SK-N-SH treated with all-trans-retinoic acid at 6 μM for 48 hours (cell line): ENCODE data around the gene ACOT9.
"Not testable (repeated sequence)": the region's sequence is repeated elsewhere in the genome, so short reads cannot be mapped to it uniquely, and the experiment has no call there.

ENCODE experiments used
- ATAC-seq: fragments of 200-7000 bp; cut with Tn5 transposase; 3 replicates; pipeline ENCODE4 v1.9.1; 2020; ENCODE audit warnings: mild to moderate bottlenecking, moderate library complexity
- BACH2 ChIP-seq: fragments of 250-450 bp; sonication (Bioruptor Pico); IDR thresholded peaks from 2 replicates; pipeline ENCODE4 v1.9.0; 2021; ENCODE audit warnings: mild to moderate bottlenecking, borderline replicate concordance
- CSDC2 ChIP-seq: fragments of 250-450 bp; sonication (Bioruptor Pico); IDR thresholded peaks from 2 replicates; pipeline ENCODE4 v1.5.0; 2020; ENCODE audit warnings: mild to moderate bottlenecking, moderate library complexity
- CSRNP3 ChIP-seq: fragments of 250-450 bp; sonication (Bioruptor Pico); IDR thresholded peaks from 2 replicates; pipeline ENCODE4 v1.5.1; 2021; ENCODE audit warnings: mild to moderate bottlenecking, moderate library complexity
- ESRRG ChIP-seq: fragments of 250-450 bp; sonication (Bioruptor Pico); IDR thresholded peaks from 2 replicates; pipeline ENCODE4 v1.6.1; 2021; ENCODE audit warnings: mild to moderate bottlenecking
- GLIS3 ChIP-seq: fragments of 250-450 bp; sonication (Bioruptor Pico); IDR thresholded peaks from 2 replicates; pipeline ENCODE4 v1.5.0; 2020; ENCODE audit warnings: mild to moderate bottlenecking, moderate library complexity
- ISL1 ChIP-seq: fragments of 250-450 bp; sonication (Bioruptor Pico); IDR thresholded peaks from 2 replicates; pipeline ENCODE4 v2.1.2; 2022; ENCODE audit warnings: mild to moderate bottlenecking, moderate library complexity
- OSR1 ChIP-seq: fragments of 250-450 bp; sonication (Bioruptor Pico); IDR thresholded peaks from 2 replicates; pipeline ENCODE4 v1.8.0; 2022; ENCODE audit warnings: moderate library complexity, mild to moderate bottlenecking, inconsistent platforms
- PATZ1 ChIP-seq: fragments of 250-450 bp; sonication (Bioruptor Pico); IDR thresholded peaks from 2 replicates; pipeline ENCODE4 v1.8.0; 2020; ENCODE audit warnings: mild to moderate bottlenecking, moderate library complexity, borderline replicate concordance
- POU6F1 ChIP-seq: fragments of 250-450 bp; sonication (Bioruptor Pico); IDR thresholded peaks from 2 replicates; pipeline ENCODE4 v1.8.0; 2021; ENCODE audit warnings: low read depth, mild to moderate bottlenecking, moderate library complexity, borderline replicate concordance
- PPARA ChIP-seq: fragments of 250-450 bp; sonication (Bioruptor Pico); IDR thresholded peaks from 2 replicates; pipeline ENCODE4 v1.5.0; 2020; ENCODE audit warnings: mild to moderate bottlenecking, borderline replicate concordance
- RARB ChIP-seq: fragments of 250-450 bp; sonication (Bioruptor Pico); IDR thresholded peaks from 2 replicates; pipeline ENCODE4 v1.8.0; 2021; ENCODE audit warnings: mild to moderate bottlenecking, moderate library complexity
- SNAI2 ChIP-seq: fragments of 250-450 bp; sonication (Bioruptor Pico); IDR thresholded peaks from 2 replicates; pipeline ENCODE4 v1.5.0; 2020; ENCODE audit warnings: mild to moderate bottlenecking, moderate library complexity
- TCF4 ChIP-seq: fragments of 250-450 bp; sonication (Bioruptor Pico); IDR thresholded peaks from 2 replicates; pipeline ENCODE4 v1.8.0; 2021; ENCODE audit warnings: mild to moderate bottlenecking, moderate library complexity, borderline replicate concordance
- TOX ChIP-seq: fragments of 250-450 bp; sonication (Bioruptor Pico); IDR thresholded peaks from 2 replicates; pipeline ENCODE4 v1.8.0; 2021; ENCODE audit warnings: mild to moderate bottlenecking, moderate library complexity, borderline replicate concordance
- TSHZ2 ChIP-seq: fragments of 250-450 bp; sonication (Bioruptor Pico); IDR thresholded peaks from 2 replicates; pipeline ENCODE4 v1.5.0; 2020; ENCODE audit warnings: mild to moderate bottlenecking, moderate library complexity
- ZC3H10 ChIP-seq: fragments of 250-450 bp; sonication (Bioruptor Pico); IDR thresholded peaks from 2 replicates; pipeline ENCODE4 v1.5.1; 2021; ENCODE audit warnings: mild to moderate bottlenecking, moderate library complexity
- ZFP3 ChIP-seq: fragments of 250-450 bp; sonication (Bioruptor Pico); IDR thresholded peaks from 2 replicates; pipeline ENCODE4 v1.5.0; 2020; ENCODE audit warnings: mild to moderate bottlenecking, moderate library complexity
- ZNF70 ChIP-seq: fragments of 450-650 bp; formaldehyde crosslinking; IDR thresholded peaks from 2 replicates; pipeline ENCODE4 v1.5.0; 2020; ENCODE audit warnings: mild to moderate bottlenecking, moderate library complexity
- ZNF8 ChIP-seq: fragments of 450-650 bp; formaldehyde crosslinking; IDR thresholded peaks from 2 replicates; pipeline ENCODE4 v1.5.0; 2020; ENCODE audit warnings: mild to moderate bottlenecking, moderate library complexity

The ACOT9 gene

GRCh38 chrX:23749576-23749975 is 6.5 kb upstream of the ACOT9 start:
- TF ChIP-seq TSHZ2 (CRISPR knock-in tag) (no peak), ZNF8 (CRISPR knock-in tag) (no peak), GLIS3 (CRISPR knock-in tag) (no peak), BACH2 (CRISPR knock-in tag) (no peak), SNAI2 (CRISPR knock-in tag) (no peak), ZFP3 (CRISPR knock-in tag) (no peak), ISL1 (CRISPR knock-in tag) (no peak), RARB (no peak), POU6F1 (no peak), TCF4 (CRISPR knock-in tag) (no peak), ZC3H10 (no peak), CSDC2 (CRISPR knock-in tag) (no peak), ESRRG (no peak)
- no peak for ATAC-seq

GRCh38 chrX:23749129-23749528 is 6.1 kb upstream of the ACOT9 start:
- TF ChIP-seq TSHZ2 (CRISPR knock-in tag), result no peak
- no peak for TF ChIP-seq TCF4 (CRISPR knock-in tag)
- TF ChIP-seq CSRNP3, result no peak
- TF ChIP-seq TOX (CRISPR knock-in tag), result no peak
- TF ChIP-seq OSR1, result no peak
- no peak for TF ChIP-seq GLIS3 (CRISPR knock-in tag)
- no peak for TF ChIP-seq POU6F1
- no peak for TF ChIP-seq ZNF70 (CRISPR knock-in tag)
- TF ChIP-seq PATZ1 (CRISPR knock-in tag), result no peak
- TF ChIP-seq RARB, result no peak
- no peak for TF ChIP-seq PPARA (CRISPR knock-in tag)

GRCh38 chrX:23745786-23746185 is 2.7 kb upstream of the ACOT9 start:
- no peak for TF ChIP-seq GLIS3 (CRISPR knock-in tag)
- no peak for TF ChIP-seq ISL1 (CRISPR knock-in tag)
- TF ChIP-seq SNAI2 (CRISPR knock-in tag), result no peak
- TF ChIP-seq TCF4 (CRISPR knock-in tag), result no peak
- no peak for TF ChIP-seq OSR1
- TF ChIP-seq BACH2 (CRISPR knock-in tag), result no peak
- ATAC-seq, result no peak

More at GRCh38 chrX:23749129-23749528, 6.1 kb upstream of the ACOT9 start:
- no peak for ATAC-seq

GRCh38 chrX:23743623-23743971 is 521 bp upstream of the ACOT9 start:
- not testable (repeated sequence) for ATAC-seq
